Hepatocyte (in vitro differentiated cells): ENCODE measurements around the gene CARD11. TPM values are rescaled to one million over a fixed set of nuclear protein-coding genes. Genes with fewer than 3 reads are reported as not detected.

Experiments used
- DNase-seq: peaks from one replicate; pipeline ENCODE4 v3.0.0-alpha.2; 2016; ENCODE audit warnings: low spot score
- H2AFZ ChIP-seq: fragments of 200-600 bp; sonication (generic); 2 replicates; pipeline ENCODE4 v1.6.0; 2016; ENCODE audit warnings: antibody characterized with exemption, mild to moderate bottlenecking
- H3K27ac ChIP-seq: fragments of 200-600 bp; sonication (generic); 2 replicates; pipeline ENCODE4 v1.5.1; 2016; ENCODE audit warnings: mild to moderate bottlenecking
- H3K27me3 ChIP-seq: fragments of 200-600 bp; sonication (generic); 2 replicates; pipeline ENCODE4 v1.6.1; 2016
- H3K36me3 ChIP-seq: fragments of 200-600 bp; sonication (generic); replicated peaks from 2 replicates; pipeline ENCODE4 v1.5.1; 2016; ENCODE audit warnings: low read depth; ENCODE audit not compliant: insufficient read depth
- H3K4me1 ChIP-seq: fragments of 200-600 bp; sonication (generic); 2 replicates; pipeline ENCODE4 v1.5.1; 2016; ENCODE audit warnings: mild to moderate bottlenecking, moderate library complexity; ENCODE audit not compliant: insufficient read depth
- H3K4me2 ChIP-seq: fragments of 200-600 bp; sonication (generic); 2 replicates; pipeline ENCODE4 v1.6.0; 2016
- H3K4me3 ChIP-seq: fragments of 200-600 bp; sonication (generic); 2 replicates; pipeline ENCODE4 v1.5.1; 2016; ENCODE audit warnings: mild to moderate bottlenecking
- H3K79me2 ChIP-seq: fragments of 200-600 bp; sonication (generic); 2 replicates; pipeline ENCODE4 v1.6.0; 2017; ENCODE audit warnings: mild to moderate bottlenecking
- H3K9me2 ChIP-seq: fragments of 200-600 bp; sonication (generic); replicated peaks from 2 replicates; pipeline ENCODE4 v1.6.0; 2017; ENCODE audit warnings: mild to moderate bottlenecking; ENCODE audit not compliant: insufficient read depth
- H3K9me3 ChIP-seq: fragments of 200-600 bp; sonication (generic); 2 replicates; pipeline ENCODE4 v1.5.1; 2016; ENCODE audit warnings: low read depth, mild to moderate bottlenecking
- H4K20me1 ChIP-seq: fragments of 200-600 bp; sonication (generic); 2 replicates; pipeline ENCODE4 v1.6.0; 2016; ENCODE audit warnings: mild to moderate bottlenecking; ENCODE audit not compliant: insufficient read depth, poor library complexity, severe bottlenecking
- EZH2 ChIP-seq: fragments of 200-600 bp; sonication (generic); IDR thresholded peaks from 2 replicates; pipeline ENCODE4 v1.6.1; 2016; ENCODE audit warnings: antibody characterized with exemption, mild to moderate bottlenecking, borderline replicate concordance
- EZH2phosphoT487 ChIP-seq: fragments of 200-600 bp; sonication (generic); IDR thresholded peaks from one replicate; pipeline ENCODE4 v1.6.1; 2018; ENCODE audit warnings: antibody characterized with exemption, mild to moderate bottlenecking, low read depth, moderate library complexity; ENCODE audit not compliant: unreplicated experiment, severe bottlenecking
- WGBS: methylation state at CpG from one replicate; pipeline ENCODE4 v1.1.6; 2016; ENCODE audit warnings: low lambda C conversion rate; ENCODE audit errors: missing lambda C conversion rate; 5-methylcytosine and 5-hydroxymethylcytosine counted together
- polyA plus RNA-seq: library from polyadenylated mRNA; unstranded; fragments of >200 nt; fragmentation: Nextera tagmentation; extraction: Ambion mirVana; gene quantifications from 2 replicates; pipeline ENCODE4 v1.2.1, GENCODE V29; 2016
- total RNA-seq: library from RNA; depleted of rRNA; stranded (reverse); fragments of >200 nt; gene quantifications from 2 replicates; pipeline ENCODE4 v1.2.3, GENCODE V29; 2014
- TF ChIP-seq, protein P1 (sequence below): fragments of 200-600 bp; sonication (generic); IDR thresholded peaks from 2 replicates; pipeline ENCODE4 v1.5.1; 2016; ENCODE audit warnings: antibody characterized with exemption, mild to moderate bottlenecking; ENCODE audit not compliant: poor library complexity

The CARD11 gene
- total and polyA plus RNA-seq, 2 experiments from 2014 or later, result 9.6 to 10.9 TPM

DNA sequence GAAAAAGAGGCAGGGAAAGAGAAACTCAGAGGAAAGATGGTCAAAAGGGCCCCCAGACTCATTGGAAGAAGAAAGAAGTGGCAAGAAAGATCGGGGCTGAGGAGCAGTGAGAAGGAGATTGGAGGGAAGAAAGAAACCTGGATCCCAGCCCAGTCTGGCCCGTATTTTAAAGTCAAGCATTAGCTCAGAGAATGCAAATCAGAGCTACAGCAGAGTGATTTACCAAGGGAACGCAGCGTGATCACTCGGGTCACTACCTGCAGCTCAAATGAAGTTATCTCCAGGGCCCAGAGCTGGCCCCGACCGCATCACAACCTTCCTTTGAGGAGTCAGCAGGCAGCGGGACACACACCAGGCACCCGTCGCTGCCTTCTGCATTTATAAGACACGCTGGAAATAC, 72.8 kb downstream of the CARD11 start:
- Histone ChIP-seq H3K4me2 (no peak overlapping the region), H4K20me1 (no peaks in the 10 kb centered on the region), H3K9me2 (no peaks in the 10 kb centered on the region), H3K4me1 (no peaks in the 10 kb centered on the region), H3K9me3 (no peaks in the 10 kb centered on the region), H3K27ac (no peak overlapping the region), H3K79me2 (no peaks in the 10 kb centered on the region), H3K27me3 (no peaks in the 10 kb centered on the region), H3K36me3 (no peaks in the 10 kb centered on the region), H2AFZ (no peak overlapping the region), H3K4me3 (no peak overlapping the region)
- no peak for DNase-seq
- WGBS, result 90% methylated on average over 11 of the region's 11 CpGs
- TF ChIP-seq, protein P1, sequence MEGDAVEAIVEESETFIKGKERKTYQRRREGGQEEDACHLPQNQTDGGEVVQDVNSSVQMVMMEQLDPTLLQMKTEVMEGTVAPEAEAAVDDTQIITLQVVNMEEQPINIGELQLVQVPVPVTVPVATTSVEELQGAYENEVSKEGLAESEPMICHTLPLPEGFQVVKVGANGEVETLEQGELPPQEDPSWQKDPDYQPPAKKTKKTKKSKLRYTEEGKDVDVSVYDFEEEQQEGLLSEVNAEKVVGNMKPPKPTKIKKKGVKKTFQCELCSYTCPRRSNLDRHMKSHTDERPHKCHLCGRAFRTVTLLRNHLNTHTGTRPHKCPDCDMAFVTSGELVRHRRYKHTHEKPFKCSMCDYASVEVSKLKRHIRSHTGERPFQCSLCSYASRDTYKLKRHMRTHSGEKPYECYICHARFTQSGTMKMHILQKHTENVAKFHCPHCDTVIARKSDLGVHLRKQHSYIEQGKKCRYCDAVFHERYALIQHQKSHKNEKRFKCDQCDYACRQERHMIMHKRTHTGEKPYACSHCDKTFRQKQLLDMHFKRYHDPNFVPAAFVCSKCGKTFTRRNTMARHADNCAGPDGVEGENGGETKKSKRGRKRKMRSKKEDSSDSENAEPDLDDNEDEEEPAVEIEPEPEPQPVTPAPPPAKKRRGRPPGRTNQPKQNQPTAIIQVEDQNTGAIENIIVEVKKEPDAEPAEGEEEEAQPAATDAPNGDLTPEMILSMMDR, result no peak
- TF ChIP-seq EZH2phosphoT487 (no peak), EZH2 (no peak)

DNA sequence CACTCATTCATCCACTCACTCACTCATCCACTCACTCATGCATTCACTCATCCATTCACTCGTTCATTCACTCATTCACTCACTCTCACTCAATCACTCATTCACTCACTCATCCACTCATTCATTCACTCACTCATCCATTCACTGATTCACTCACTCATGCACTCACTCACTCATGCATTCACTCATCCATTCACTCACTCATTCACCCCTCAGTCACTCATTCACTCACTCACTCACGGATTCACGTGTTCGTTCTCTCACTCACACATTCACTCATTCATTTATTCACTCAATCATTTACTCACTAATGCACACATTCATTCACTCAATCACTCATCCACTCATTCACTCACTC, 73.4 kb downstream of the CARD11 start:
- no peaks in the 10 kb centered on the region for H3K27me3 ChIP-seq
- TF ChIP-seq, protein P1, result no peak
- TF ChIP-seq EZH2 (no peak), EZH2phosphoT487 (no peak)
- 80% methylated on average over 4 of the region's 4 CpGs for WGBS
- H3K27ac ChIP-seq, result no peak overlapping the region
- H2AFZ ChIP-seq, result no peak overlapping the region
- DNase-seq, result no peak
- no peaks in the 10 kb centered on the region for H3K4me1 ChIP-seq
- H3K36me3 ChIP-seq, result no peaks in the 10 kb centered on the region
- no peaks in the 10 kb centered on the region for H4K20me1 ChIP-seq
- H3K79me2 ChIP-seq, result no peaks in the 10 kb centered on the region
- no peaks in the 10 kb centered on the region for H3K9me3 ChIP-seq
- H3K4me2 ChIP-seq, result no peak overlapping the region
- H3K4me3 ChIP-seq, result no peak overlapping the region
- no peaks in the 10 kb centered on the region for H3K9me2 ChIP-seq

GRCh38 chr7:2969398-2970306, 74.0 kb downstream of the CARD11 start:
- TF ChIP-seq EZH2, result no peak
- no peak for TF ChIP-seq EZH2phosphoT487
- TF ChIP-seq, protein P1, result no peak
- Histone ChIP-seq H3K36me3 (no peaks in the 10 kb centered on the region), H3K9me3 (no peaks in the 10 kb centered on the region), H3K4me2 (no peak overlapping the region), H2AFZ (no peak overlapping the region), H3K9me2 (no peaks in the 10 kb centered on the region), H3K79me2 (no peaks in the 10 kb centered on the region), H4K20me1 (no peaks in the 10 kb centered on the region), H3K4me1 (no peaks in the 10 kb centered on the region), H3K27me3 (no peaks in the 10 kb centered on the region), H3K4me3 (no peak overlapping the region), H3K27ac (no peak overlapping the region)
- no peak for DNase-seq
- WGBS, result 71% methylated on average over 6 of the region's 6 CpGs
